B cell (primary cell): Measurements from ENCODE around the gene METAP2. TPM values are rescaled to one million over a fixed set of nuclear protein-coding genes. Genes with fewer than 3 reads are reported as not detected.

Experiments used
- ATAC-seq: fragments of 200-7000 bp; cut with Tn5 transposase; one replicate; pipeline ENCODE4 v1.10.0; 2021; ENCODE audit warnings: low read depth, mild to moderate bottlenecking, moderate number of reproducible peaks, moderate library complexity
- CTCF ChIA-PET: fragments of 350-600 bp; sonication (Branson Sonifier 250); formaldehyde crosslinking; loops from one replicate; lab custom pipeline; 2021; ENCODE audit warnings: antibody characterized with exemption, inconsistent platforms; lab: Charles Lee
- POLR2A ChIA-PET: fragments of 350-600 bp; sonication (Branson Sonifier 250); formaldehyde crosslinking; loops from one replicate; lab custom pipeline; 2021; ENCODE audit warnings: antibody characterized with exemption; lab: Charles Lee
- DNase-seq: peaks from one replicate; pipeline ENCODE4 v3.0.0; 2013
- H2AFZ ChIP-seq: 2 replicates; pipeline ENCODE4 v1.6.1; 2012; ENCODE audit warnings: mild to moderate bottlenecking, low read depth, low read length; ENCODE audit not compliant: insufficient read depth, poor library complexity, severe bottlenecking
- H3K27ac ChIP-seq, 2 donors: 1 replicate in 1 of 2; 2 replicates in 1 of 2; pipeline ENCODE4 v1.5.1; 2012 to 2013; ENCODE audit warnings: low read length in 2 of 2, mild to moderate bottlenecking in 2 of 2, moderate library complexity in 1 of 2
- H3K27me3 ChIP-seq, 4 experiments: fragments of 200-600 bp in 1 of 4; sonication (generic) in 1 of 4; replicated peaks in 1 of 4; 1 replicate in 2 of 4; 2 replicates in 2 of 4; pipeline versions ENCODE4 v1.6.1 to v1.7.0; 2013 to 2016; ENCODE audit warnings: low read length in 3 of 4, mild to moderate bottlenecking in 2 of 4, mixed read lengths in 1 of 4, moderate library complexity in 1 of 4; ENCODE audit not compliant: insufficient read depth in 4 of 4, control insufficient read depth in 3 of 4; ENCODE audit errors: control extremely low read depth in 1 of 4
- H3K36me3 ChIP-seq, 2 experiments: replicated peaks in 1 of 2; 1 replicate in 1 of 2; 2 replicates in 1 of 2; pipeline versions ENCODE4 v1.6.1 to v1.7.1; 2013; ENCODE audit warnings: low read length in 1 of 2; ENCODE audit not compliant: insufficient read depth in 2 of 2, control insufficient read depth in 1 of 2; ENCODE audit errors: control extremely low read depth in 1 of 2, extremely low read depth in 1 of 2
- H3K4me1 ChIP-seq, 2 donors: fragments of 200-600 bp in 1 of 2; sonication (generic) in 1 of 2; 1 replicate in 1 of 2; 2 replicates in 1 of 2; pipeline versions ENCODE4 v1.5.1 to v1.6.1; 2013 to 2017; ENCODE audit warnings: low read length in 2 of 2; ENCODE audit not compliant: control insufficient read depth in 2 of 2, insufficient read depth in 2 of 2
- H3K4me2 ChIP-seq: replicated peaks from 2 replicates; pipeline ENCODE3; 2012; ENCODE audit warnings: mild to moderate bottlenecking, low read depth, low read length; ENCODE audit not compliant: poor library complexity, severe bottlenecking
- H3K4me3 ChIP-seq, 5 experiments: fragments of 200-600 bp in 1 of 5; sonication (generic) in 1 of 5; 1 replicate in 3 of 5; 2 replicates in 2 of 5; pipeline versions ENCODE4 v1.5.1 to v1.7.0; 2011 to 2016; ENCODE audit warnings: low read length in 4 of 5, mild to moderate bottlenecking in 4 of 5, low read depth in 2 of 5, control low read depth in 1 of 5, moderate library complexity in 1 of 5; ENCODE audit not compliant: insufficient read depth in 1 of 5; ENCODE audit errors: control extremely low read depth in 1 of 5, extremely low read depth in 1 of 5
- H3K79me2 ChIP-seq: fragments of 200-600 bp; sonication (generic); one replicate; pipeline ENCODE4 v1.6.0; 2016; ENCODE audit warnings: low read length; ENCODE audit not compliant: control insufficient read depth, insufficient read depth
- H3K9ac ChIP-seq: fragments of 200-600 bp; sonication (generic); 2 replicates; pipeline ENCODE4 v1.6.1; 2017; ENCODE audit warnings: mild to moderate bottlenecking, low read length, moderate library complexity
- H3K9me3 ChIP-seq, 3 donors: one replicate each; pipeline versions ENCODE4 v1.6.1 to v1.7.1; 2013; ENCODE audit warnings: low read length in 2 of 3; ENCODE audit not compliant: control insufficient read depth in 2 of 3, insufficient read depth in 1 of 3; ENCODE audit errors: control extremely low read depth in 1 of 3
- H4K20me1 ChIP-seq: 2 replicates; pipeline ENCODE4 v1.6.0; 2012; ENCODE audit warnings: mild to moderate bottlenecking, low read length; ENCODE audit not compliant: insufficient read depth, control insufficient read depth, poor library complexity, severe bottlenecking
- H3K27ac Mint-ChIP-seq: one replicate; pipeline ENCODE4 v1.8.0; 2021; ENCODE audit warnings: mixed read lengths
- H3K27me3 Mint-ChIP-seq: one replicate; pipeline ENCODE4 v1.8.0; 2021; ENCODE audit warnings: mixed read lengths
- H3K4me1 Mint-ChIP-seq: one replicate; pipeline ENCODE4 v1.8.0; 2021; ENCODE audit warnings: mixed read lengths
- H3K4me3 Mint-ChIP-seq: one replicate; pipeline ENCODE4 v1.8.0; 2021; ENCODE audit warnings: mixed read lengths
- H3K9me3 Mint-ChIP-seq: one replicate; pipeline ENCODE4 v1.8.0; 2022; ENCODE audit warnings: mixed read lengths; ENCODE audit not compliant: insufficient read depth
- CTCF ChIP-seq: fragments of 200-600 bp; IDR thresholded peaks from one replicate; pipeline ENCODE4 v1.8.0; 2022; ENCODE audit warnings: antibody characterized with exemption, mild to moderate bottlenecking
- EZH2 ChIP-seq: IDR thresholded peaks from 2 replicates; pipeline ENCODE4 v1.6.1; 2012; ENCODE audit warnings: borderline replicate concordance, low read depth, mild to moderate bottlenecking, moderate library complexity, low read length; ENCODE audit not compliant: insufficient read depth, poor library complexity, severe bottlenecking
- WGBS: methylation state at CpG from one replicate; pipeline ENCODE4 v1.1.5; 2013; ENCODE audit warnings: missing lambda C conversion rate; ENCODE audit not compliant: insufficient coverage; 5-methylcytosine and 5-hydroxymethylcytosine counted together
- intact Hi-C: fragments of 100-400 bp; cut with micrococcal nuclease; formaldehyde crosslinking; loops from one replicate; pipeline ENCODE4 v1.10.0; 2022
- polyA plus RNA-seq: library from polyadenylated mRNA; depleted of rRNA; stranded (reverse); fragments of >200 nt; gene quantifications from 2 replicates; pipeline ENCODE4 v1.2.3, GENCODE V29; 2012
- total RNA-seq, 2 donors: library from RNA; stranded (reverse); fragments of 120-200 nt in 1 of 2; gene quantifications; 1 replicate in 1 of 2; 2 replicates in 1 of 2; pipeline versions ENCODE4 v1.2.3 to v1.2.4, GENCODE V29; 2013 to 2022

Gene METAP2
- total and polyA plus RNA-seq, 2 donors (not counting 1 experiment from before 2014, with no cell fraction given): 15.3 to 49.9 TPM

GRCh38 chr12:95460105-95460504 lies 13.8 kb upstream of the METAP2 start:
- H3K79me2 ChIP-seq: no peaks in the 10 kb centered on the region
- CTCF ChIA-PET: no interaction called here
- no peak overlapping the region for H2AFZ ChIP-seq
- H3K4me1 Mint-ChIP-seq: no peaks in the 10 kb centered on the region
- H3K36me3 ChIP-seq: no peaks in the 10 kb centered on the region
- no CpG with 5 or more reads among the region's 1 CpG for WGBS
- no peak overlapping the region for H3K4me3 ChIP-seq
- no peak for TF ChIP-seq CTCF
- peaks cover 0 to 22% (median 22%) of the 10 kb centered on the region in 3 donors for H3K9me3 ChIP-seq
- DNase-seq (no peak), ATAC-seq (no peak)
- H3K27ac Mint-ChIP-seq: no peak overlapping the region
- no peak overlapping the region for H3K4me2 ChIP-seq
- H3K27ac ChIP-seq: no peak overlapping the region
- H3K27me3 ChIP-seq: peaks cover 0 to 10% (median 2%) of the 10 kb centered on the region in 4 experiments
- POLR2A ChIA-PET: no interaction called here
- H3K4me1 ChIP-seq: no peaks in the 10 kb centered on the region
- peaks cover 2% of the 10 kb centered on the region for H3K9me3 Mint-ChIP-seq
- peaks cover 6% of the 10 kb centered on the region for H3K27me3 Mint-ChIP-seq
- H3K9ac ChIP-seq: no peak overlapping the region
- H3K4me3 Mint-ChIP-seq: no peak overlapping the region
- no peaks in the 10 kb centered on the region for H4K20me1 ChIP-seq
- intact Hi-C loops: no loop called here

- Histone ChIP-seq H3K27ac (no peak overlapping the region), H3K79me2 (no peaks in the 10 kb centered on the region), H3K9ac (no peak overlapping the region), H3K27me3 (peaks cover 0 to 10% (median 2%) of the 10 kb centered on the region in 4 experiments), H3K4me1 (no peaks in the 10 kb centered on the region), H4K20me1 (no peaks in the 10 kb centered on the region), H3K36me3 (no peaks in the 10 kb centered on the region), H2AFZ (no peak overlapping the region), H3K4me2 (no peak overlapping the region), H3K9me3 (peaks cover 0 to 22% (median 22%) of the 10 kb centered on the region in 3 donors), H3K4me3 (no peak overlapping the region)
- ChIA-PET CTCF (no interaction called here), POLR2A (no interaction called here)
- Mint-ChIP-seq H3K4me3 (no peak overlapping the region), H3K4me1 (no peaks in the 10 kb centered on the region), H3K27ac (no peak overlapping the region), H3K27me3 (peaks cover 6% of the 10 kb centered on the region), H3K9me3 (peaks cover 2% of the 10 kb centered on the region)
- TF ChIP-seq CTCF (no peak), EZH2 (no peak)
- DNase-seq (no peak), ATAC-seq (no peak)
- intact Hi-C loops: no loop called here
- no CpG with 5 or more reads among the region's 1 CpG for WGBS
These were observed 13.1 kb upstream of the METAP2 start for GRCh38 chr12:95460896-95461295.
